Choroid plexus epithelial cell (primary cell): ENCODE results near the gene TSPEAR.

Experiments
- DNase-seq: peaks from one replicate; pipeline ENCODE4 v3.0.0-alpha.2; 2010; ENCODE audit warnings: low read depth
- H3K4me3 ChIP-seq: 2 replicates; pipeline ENCODE4 v1.5.1; 2011; ENCODE audit warnings: low read depth, mild to moderate bottlenecking, control low read depth, low read length, moderate library complexity
- CTCF ChIP-seq: conservative IDR thresholded peaks from 2 replicates; pipeline ENCODE4 v1.5.1; 2011; ENCODE audit warnings: low read depth, mild to moderate bottlenecking, control low read depth, inconsistent platforms, low read length, moderate library complexity

The TSPEAR gene

GRCh38 chr21:44515359-44516165 is 195.8 kb downstream of the TSPEAR start:
- H3K4me3 ChIP-seq, result no peak overlapping the region
- DNase-seq, result no peak
- TF ChIP-seq CTCF, result no peak

GRCh38 chr21:44514746-44515358 is 196.5 kb downstream of the TSPEAR start:
- no peak for TF ChIP-seq CTCF
- DNase-seq, result no peak
- no peak overlapping the region for H3K4me3 ChIP-seq

GRCh38 chr21:44514218-44514520 is 197.2 kb downstream of the TSPEAR start:
- no peak for DNase-seq
- no peak for TF ChIP-seq CTCF
- no peak overlapping the region for H3K4me3 ChIP-seq

- H3K4me3 ChIP-seq, result no peak overlapping the region
- no peak for TF ChIP-seq CTCF
- DNase-seq, result no peak
Observed at GRCh38 chr21:44513389-44514217, 197.8 kb downstream of the TSPEAR start.

- no peak for DNase-seq
- no peak for TF ChIP-seq CTCF
- no peak overlapping the region for H3K4me3 ChIP-seq
Observed at GRCh38 chr21:44512496-44513388, 198.6 kb downstream of the TSPEAR start.

- DNase-seq, result no peak
- H3K4me3 ChIP-seq, result no peak overlapping the region
- TF ChIP-seq CTCF, result no peak
Observed at GRCh38 chr21:44511938-44512275, 199.5 kb downstream of the TSPEAR start.
